GM19025 (cell line): ENCODE measurements around the gene BCL2L12.

ENCODE experiments used
- ATAC-seq: cut with Tn5 transposase; IDR thresholded peaks from one replicate; pipeline ENCODE4 v1.9.1; 2021; ENCODE audit warnings: mild to moderate bottlenecking, low read depth, moderate library complexity; ENCODE audit not compliant: unreplicated experiment

BCL2L12 gene

DNA sequence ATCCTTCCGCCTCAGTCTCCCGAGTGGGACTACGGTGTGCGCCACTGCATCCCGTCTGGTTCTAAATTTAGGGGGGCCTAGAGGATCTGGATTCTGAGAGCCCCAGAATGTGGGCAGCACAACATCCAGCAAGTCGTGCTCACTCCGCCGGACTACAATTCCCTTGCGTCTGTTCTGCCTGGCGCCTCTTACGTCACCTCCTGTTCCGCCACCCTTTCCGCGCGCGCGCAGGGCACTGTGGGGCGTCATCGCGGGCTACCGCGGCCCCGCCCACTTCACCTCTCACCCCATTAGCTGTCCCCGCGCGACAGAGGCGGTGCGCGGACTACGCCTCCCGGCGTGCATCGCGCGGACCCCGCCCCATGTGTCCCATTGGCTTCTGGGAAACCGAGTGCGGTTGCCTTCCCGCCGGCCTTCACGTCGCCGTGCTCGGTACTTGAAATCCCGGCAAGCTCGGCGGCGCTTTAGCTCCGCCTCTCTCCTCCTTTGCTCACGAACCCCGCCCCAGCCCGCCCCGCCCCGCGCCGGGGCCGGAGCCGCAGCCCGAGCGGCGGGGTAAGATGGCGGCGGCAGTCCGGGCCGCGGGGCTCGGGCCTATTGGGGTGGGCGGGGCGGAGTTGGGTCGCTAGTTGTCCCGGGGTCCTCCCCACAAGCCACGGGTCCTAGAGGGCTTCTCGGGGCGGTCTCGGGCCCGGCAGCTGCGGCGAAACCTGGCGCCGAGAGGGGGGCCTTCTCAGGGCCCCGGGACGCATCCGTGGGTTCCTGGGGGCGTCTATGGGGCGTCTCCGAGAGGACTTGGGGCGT is 23.8 kb upstream of the BCL2L12 start, which contains the start of gene SCAF1:
Gene SCAF1, plus strand, starts transcription at position 522 of the 804 bp plus-strand sequence. CDS start 2,818 bp downstream, outside the sequence.
- peak; percentile 63 for ATAC-seq

DNA sequence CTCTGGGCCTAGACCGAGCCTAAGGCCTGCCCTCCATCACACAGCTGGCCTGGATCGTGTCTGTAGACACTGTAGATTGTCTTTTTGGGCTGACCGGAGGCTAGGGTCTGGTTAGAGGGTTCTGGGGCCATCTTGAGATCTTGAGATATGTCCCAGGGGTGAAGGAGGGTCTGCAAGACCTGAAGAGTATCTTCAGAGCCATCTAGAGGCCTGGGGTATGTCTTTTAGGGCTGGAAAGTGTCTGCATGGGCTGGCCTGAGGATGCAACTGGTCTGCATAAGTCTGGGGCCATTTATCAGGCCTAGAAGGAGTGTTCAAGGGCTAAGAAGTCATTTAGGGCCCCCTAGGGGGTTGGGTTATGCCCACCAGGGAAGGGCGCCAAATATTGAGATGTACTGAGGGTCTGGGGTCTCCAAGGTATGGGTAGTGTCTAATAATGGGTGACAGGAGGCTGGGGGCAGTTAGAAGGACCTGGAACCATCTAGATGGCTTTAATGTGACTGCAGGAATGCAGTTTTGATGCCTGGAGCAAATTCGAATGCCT is 23.2 kb upstream of the BCL2L12 start:
- ATAC-seq, result no peak

DNA sequence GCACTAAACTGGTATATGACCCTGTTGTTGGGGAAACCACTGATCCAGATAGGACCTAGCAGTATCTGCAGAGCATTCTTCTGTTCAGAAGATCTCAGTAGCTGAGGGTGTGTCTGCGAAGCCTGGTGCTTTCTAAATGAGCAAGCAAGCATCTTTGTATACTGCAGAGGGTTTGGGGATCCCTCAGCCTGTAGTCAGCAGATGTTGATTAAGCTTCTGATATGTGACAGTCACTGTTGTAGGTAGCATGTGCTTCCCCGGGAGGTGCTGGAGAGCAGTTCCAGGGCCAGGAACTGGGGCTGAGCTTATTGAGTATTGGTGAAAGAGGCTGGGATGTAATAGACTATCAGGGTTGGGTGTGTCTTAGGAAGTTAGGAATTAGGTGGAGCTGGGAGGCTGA is 22.3 kb upstream of the BCL2L12 start:
- no peak for ATAC-seq

GRCh38 chr19:49645592-49645991 is 20.1 kb upstream of the BCL2L12 start:
- no peak for ATAC-seq

DNA sequence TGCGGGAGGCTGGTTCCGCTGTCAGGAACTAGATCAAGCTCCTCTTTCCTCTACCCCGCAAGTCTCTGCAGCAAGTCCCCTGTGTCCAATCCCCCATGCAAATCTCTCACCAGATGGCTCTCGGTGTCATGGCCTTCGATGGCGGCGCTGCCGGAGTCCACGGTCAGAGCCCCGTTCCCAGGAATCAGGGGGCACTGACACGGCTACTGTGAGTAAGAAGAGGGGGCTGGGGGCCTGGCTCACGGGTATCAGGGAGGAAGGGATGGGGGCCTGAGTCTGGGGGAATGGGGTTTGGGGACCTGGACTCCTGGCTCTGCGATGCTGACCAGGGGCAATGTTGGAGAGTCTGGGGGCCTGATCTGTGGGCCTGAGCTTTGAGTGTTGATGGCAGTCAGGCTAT is 19.7 kb upstream of the BCL2L12 start:
- ATAC-seq, result no peak

- ATAC-seq, result no peak
These were observed 19.1 kb upstream of the BCL2L12 start for GRCh38 chr19:49646586-49646985.

- ATAC-seq, result no peak
These were observed 14.5 kb upstream of the BCL2L12 start for GRCh38 chr19:49651029-49651819.

DNA sequence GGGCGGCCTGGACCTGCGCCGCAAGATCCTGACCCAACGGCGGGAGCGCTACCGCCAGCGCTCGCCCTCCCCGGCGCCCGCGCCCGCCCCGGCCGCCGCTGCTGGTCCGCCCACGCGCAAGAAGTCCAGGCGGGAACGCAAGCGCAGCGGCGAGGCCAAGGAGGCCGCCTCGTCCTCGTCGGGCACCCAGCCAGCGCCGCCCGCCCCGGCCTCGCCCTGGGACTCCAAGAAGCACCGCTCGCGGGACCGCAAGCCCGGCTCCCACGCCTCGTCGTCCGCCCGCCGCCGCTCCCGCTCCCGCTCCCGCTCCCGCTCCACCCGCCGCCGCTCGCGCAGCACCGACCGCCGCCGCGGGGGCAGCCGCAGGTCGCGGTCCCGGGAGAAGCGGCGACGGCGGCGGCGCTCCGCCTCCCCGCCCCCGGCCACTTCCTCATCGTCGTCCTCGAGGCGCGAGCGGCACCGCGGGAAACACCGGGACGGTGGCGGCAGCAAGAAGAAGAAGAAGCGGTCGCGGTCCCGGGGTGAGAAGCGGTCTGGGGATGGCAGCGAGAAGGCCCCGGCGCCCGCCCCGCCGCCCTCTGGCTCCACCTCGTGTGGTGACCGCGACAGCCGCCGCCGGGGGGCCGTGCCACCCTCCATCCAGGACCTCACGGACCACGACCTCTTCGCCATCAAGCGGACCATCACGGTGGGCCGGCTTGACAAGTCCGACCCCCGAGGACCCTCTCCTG is 13.7 kb upstream of the BCL2L12 start:
- ATAC-seq, result no peak

DNA sequence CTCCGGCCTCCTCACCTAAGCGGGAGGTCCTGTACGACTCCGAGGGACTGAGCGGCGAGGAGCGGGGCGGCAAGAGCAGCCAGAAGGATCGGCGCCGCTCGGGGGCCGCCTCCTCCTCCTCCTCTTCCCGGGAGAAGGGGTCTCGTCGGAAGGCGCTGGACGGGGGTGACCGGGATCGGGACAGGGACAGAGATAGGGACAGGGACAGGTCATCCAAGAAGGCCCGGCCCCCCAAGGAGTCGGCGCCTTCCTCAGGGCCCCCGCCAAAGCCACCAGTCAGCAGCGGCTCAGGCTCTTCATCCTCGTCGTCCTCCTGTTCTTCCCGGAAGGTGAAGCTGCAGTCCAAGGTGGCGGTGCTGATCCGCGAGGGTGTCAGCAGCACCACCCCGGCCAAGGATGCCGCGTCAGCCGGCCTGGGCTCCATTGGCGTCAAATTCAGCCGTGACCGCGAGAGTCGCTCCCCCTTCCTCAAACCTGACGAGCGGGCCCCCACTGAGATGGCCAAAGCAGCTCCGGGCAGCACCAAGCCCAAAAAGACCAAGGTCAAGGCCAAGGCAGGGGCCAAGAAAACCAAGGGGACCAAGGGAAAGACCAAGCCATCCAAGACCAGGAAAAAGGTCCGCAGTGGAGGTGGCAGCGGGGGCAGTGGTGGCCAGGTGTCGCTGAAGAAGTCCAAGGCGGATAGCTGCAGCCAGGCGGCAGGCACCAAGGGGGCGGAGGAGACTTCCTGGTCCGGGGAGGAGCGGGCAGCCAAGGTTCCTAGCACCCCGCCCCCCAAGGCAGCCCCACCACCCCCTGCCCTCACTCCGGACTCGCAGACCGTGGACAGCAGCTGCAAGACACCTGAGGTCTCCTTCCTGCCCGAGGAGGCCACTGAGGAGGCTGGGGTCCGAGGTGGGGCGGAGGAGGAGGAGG is 12.9 kb upstream of the BCL2L12 start:
- ATAC-seq, result no peak

DNA sequence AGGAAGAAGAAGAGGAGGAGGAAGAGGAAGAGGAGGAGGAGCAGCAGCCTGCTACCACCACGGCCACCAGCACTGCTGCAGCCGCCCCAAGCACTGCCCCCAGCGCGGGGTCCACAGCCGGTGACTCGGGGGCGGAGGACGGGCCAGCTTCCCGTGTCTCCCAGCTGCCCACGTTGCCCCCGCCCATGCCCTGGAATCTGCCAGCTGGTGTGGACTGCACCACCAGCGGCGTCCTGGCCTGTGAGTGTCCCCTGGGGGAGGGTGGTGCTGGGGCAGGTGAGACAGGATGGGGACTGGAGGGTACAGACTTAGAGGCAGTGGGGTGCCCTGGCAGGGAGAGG is 12.3 kb upstream of the BCL2L12 start:
- no peak for ATAC-seq

DNA sequence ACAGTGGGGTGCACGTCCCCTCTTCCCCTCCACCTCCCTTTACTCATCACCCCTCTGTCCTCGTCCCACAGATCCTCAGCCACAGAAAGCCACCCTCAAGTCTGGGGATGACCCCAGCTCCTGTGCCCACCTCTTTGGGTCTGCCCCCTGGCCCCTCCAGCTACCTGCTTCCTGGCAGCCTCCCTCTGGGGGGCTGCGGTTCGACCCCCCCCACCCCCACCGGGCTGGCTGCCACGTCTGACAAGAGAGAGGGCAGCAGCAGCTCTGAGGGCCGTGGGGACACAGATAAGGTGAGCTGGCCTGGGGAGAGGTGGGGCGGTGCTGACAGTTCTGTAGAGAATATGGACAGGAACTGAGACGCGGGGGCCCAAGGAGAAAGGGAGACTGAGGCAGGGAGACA is 11.2 kb upstream of the BCL2L12 start:
- no peak for ATAC-seq

GRCh38 chr19:49655570-49656455 is 9.9 kb upstream of the BCL2L12 start:
- ATAC-seq, result no peak

DNA sequence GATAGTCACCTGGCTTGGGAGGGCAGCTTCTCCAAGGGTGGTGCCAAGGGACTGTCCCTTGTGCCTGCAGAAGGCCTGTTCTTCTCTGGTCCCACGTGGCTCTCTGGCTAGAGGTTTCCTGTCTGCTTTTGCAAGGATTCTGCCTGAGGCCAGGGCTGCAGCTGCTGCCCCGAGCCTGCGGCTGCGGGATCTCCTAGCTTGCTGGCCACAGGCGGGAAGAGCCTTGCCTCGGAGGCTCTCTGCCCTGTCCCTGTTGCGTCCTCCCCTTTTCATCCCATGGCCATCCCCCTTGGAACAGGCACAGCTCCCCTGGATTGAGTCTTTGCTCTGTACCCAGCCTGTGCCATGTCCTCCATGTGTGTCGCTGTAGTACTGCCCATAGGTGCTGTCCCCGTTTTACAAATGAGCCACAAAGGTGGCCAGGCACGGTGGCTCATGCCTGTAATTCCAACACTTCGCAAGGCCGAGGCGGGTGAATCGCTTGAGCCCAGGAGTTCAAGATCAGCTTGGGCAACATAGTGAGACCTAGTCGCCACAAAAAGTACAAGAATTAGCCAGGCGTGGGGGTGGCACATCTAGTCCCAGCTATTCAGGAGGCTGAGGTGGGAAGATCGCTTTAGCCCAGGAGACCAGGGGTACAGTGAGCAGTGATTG is 9.2 kb upstream of the BCL2L12 start:
- no peak for ATAC-seq

- ATAC-seq, result no peak
These were observed 8.1 kb upstream of the BCL2L12 start for GRCh38 chr19:49657493-49658138.

GRCh38 chr19:49658139-49658517 is 7.6 kb upstream of the BCL2L12 start:
- no peak for ATAC-seq

- ATAC-seq, result no peak
These were observed 6.9 kb upstream of the BCL2L12 start for GRCh38 chr19:49658566-49659442.
